Karpas-422 (cell line): ENCODE measurements around the gene CEBPE. TPM values are rescaled to one million over a fixed set of nuclear protein-coding genes. Genes with fewer than 3 reads are reported as not detected.

ENCODE experiments used
- DNase-seq: peaks from one replicate; pipeline ENCODE4 v3.0.0-alpha.2; 2015
- H2AFZ ChIP-seq: fragments of 200-600 bp; sonication (generic); 2 replicates; pipeline ENCODE4 v1.6.1; 2014; ENCODE audit warnings: antibody characterized with exemption, low read length, mixed read lengths
- H3K27ac ChIP-seq: fragments of 200-600 bp; sonication (generic); 2 replicates; pipeline ENCODE4 v1.5.1; 2014; ENCODE audit warnings: mild to moderate bottlenecking, low read length, moderate library complexity
- H3K27me3 ChIP-seq: fragments of 200-600 bp; sonication (generic); 2 replicates; pipeline ENCODE4 v1.6.1; 2014; ENCODE audit warnings: low read length, mixed read lengths
- H3K36me3 ChIP-seq: fragments of 200-600 bp; sonication (generic); 2 replicates; pipeline ENCODE4 v1.6.1; 2014; ENCODE audit warnings: low read length, mixed read lengths; ENCODE audit not compliant: insufficient read depth
- H3K4me1 ChIP-seq: fragments of 200-600 bp; sonication (generic); 2 replicates; pipeline ENCODE4 v1.6.1; 2014; ENCODE audit warnings: mild to moderate bottlenecking, low read length, mixed read lengths
- H3K4me2 ChIP-seq: fragments of 200-600 bp; sonication (generic); 2 replicates; pipeline ENCODE4 v1.6.1; 2014; ENCODE audit warnings: low read length, low read depth, mild to moderate bottlenecking; ENCODE audit not compliant: poor library complexity, severe bottlenecking
- H3K4me3 ChIP-seq: fragments of 200-600 bp; sonication (generic); 2 replicates; pipeline ENCODE4 v1.5.1; 2014; ENCODE audit warnings: mild to moderate bottlenecking, antibody characterized with exemption, low read length, mixed read lengths
- H3K79me2 ChIP-seq: fragments of 200-600 bp; sonication (generic); 2 replicates; pipeline ENCODE4 v1.6.1; 2014; ENCODE audit warnings: mild to moderate bottlenecking, low read length, mixed read lengths
- H3K9ac ChIP-seq: fragments of 200-600 bp; sonication (generic); 2 replicates; pipeline ENCODE4 v1.6.0; 2014; ENCODE audit warnings: low read length
- H3K9me2 ChIP-seq: fragments of 200-600 bp; sonication (generic), shearing (Covaris generic); replicated peaks from 2 replicates; pipeline ENCODE4 v1.6.0; 2014; ENCODE audit warnings: mild to moderate bottlenecking, low read length, moderate library complexity; ENCODE audit not compliant: insufficient read depth
- H3K9me3 ChIP-seq: fragments of 300-700, 200-600 bp; sonication (generic); 2 replicates; pipeline ENCODE4 v1.6.1; 2014; ENCODE audit warnings: low read length, mixed read lengths
- H4K20me1 ChIP-seq: fragments of 200-600 bp; sonication (generic); 2 replicates; pipeline ENCODE4 v1.6.1; 2014; ENCODE audit warnings: mild to moderate bottlenecking, antibody characterized with exemption, low read length, low read depth; ENCODE audit not compliant: insufficient read depth
- total RNA-seq: library from RNA; depleted of rRNA; stranded (reverse); fragments of >200 nt; shearing (Covaris generic); gene quantifications from 2 replicates; pipeline ENCODE4 v1.2.3, GENCODE V29; 2014; ENCODE audit warnings: low replicate concordance

Gene CEBPE
- total RNA-seq, 1 experiment from 2014 or later, result not detected

GRCh38 chr14:23148591-23149249, 29.7 kb upstream of the CEBPE start:
- Histone ChIP-seq H3K9me3 (no peaks in the 10 kb centered on the region), H3K9me2 (no peaks in the 10 kb centered on the region), H3K4me3 (no peak overlapping the region), H3K9ac (no peak overlapping the region), H3K4me2 (no peak overlapping the region), H2AFZ (no peak overlapping the region), H3K79me2 (no peaks in the 10 kb centered on the region), H3K36me3 (no peaks in the 10 kb centered on the region), H3K27me3 (no peaks in the 10 kb centered on the region; the same call in 1 of the 2 replicates), H4K20me1 (no peaks in the 10 kb centered on the region), H3K4me1 (no peaks in the 10 kb centered on the region), H3K27ac (no peak overlapping the region)
- DNase-seq, result no peak

DNA sequence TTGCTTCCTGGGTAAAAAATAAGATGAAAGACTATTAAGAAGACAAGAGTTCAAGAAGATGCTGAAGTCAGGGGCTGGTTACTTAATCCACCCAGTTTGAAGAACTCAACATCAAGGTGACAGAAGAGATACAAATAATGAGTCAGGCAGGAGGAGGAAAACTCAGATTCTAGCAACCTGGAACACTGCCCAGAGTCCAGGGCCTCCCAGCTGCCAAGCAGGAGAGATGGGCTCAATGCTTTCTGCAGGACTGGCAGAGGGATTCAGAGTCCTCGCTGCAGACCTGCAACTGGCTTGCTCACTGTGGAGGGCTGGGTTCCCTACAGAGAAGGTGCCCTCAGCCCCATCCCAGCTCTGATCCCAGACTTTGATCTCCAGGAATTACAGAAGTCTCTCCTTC, 28.6 kb upstream of the CEBPE start:
- no peak for DNase-seq

GRCh38 chr14:23146980-23147379, 27.9 kb upstream of the CEBPE start:
- Histone ChIP-seq H4K20me1 (no peaks in the 10 kb centered on the region), H3K4me2 (no peak overlapping the region), H3K9me2 (no peaks in the 10 kb centered on the region), H3K27me3 (no peaks in the 10 kb centered on the region), H2AFZ (no peak overlapping the region), H3K9ac (no peak overlapping the region), H3K9me3 (no peaks in the 10 kb centered on the region), H3K4me3 (no peak overlapping the region), H3K79me2 (no peaks in the 10 kb centered on the region), H3K36me3 (no peaks in the 10 kb centered on the region), H3K4me1 (no peaks in the 10 kb centered on the region), H3K27ac (no peak overlapping the region)
- DNase-seq, result no peak

More for the DNA sequence above, 28.6 kb upstream of the CEBPE start:
- no peaks in the 10 kb centered on the region for H3K79me2 ChIP-seq
- no peaks in the 10 kb centered on the region for H3K4me1 ChIP-seq
- H3K9me3 ChIP-seq, result no peaks in the 10 kb centered on the region
- H4K20me1 ChIP-seq, result no peaks in the 10 kb centered on the region
- H3K36me3 ChIP-seq, result no peaks in the 10 kb centered on the region
- H3K4me2 ChIP-seq, result no peak overlapping the region
- H3K27me3 ChIP-seq, result no peaks in the 10 kb centered on the region
- no peaks in the 10 kb centered on the region for H3K9me2 ChIP-seq
- H2AFZ ChIP-seq, result no peak overlapping the region
- H3K4me3 ChIP-seq, result no peak overlapping the region
- no peak overlapping the region for H3K27ac ChIP-seq
- H3K9ac ChIP-seq, result no peak overlapping the region

- H3K4me3 ChIP-seq, result no peak overlapping the region
- no peak for DNase-seq
- H2AFZ ChIP-seq, result no peak overlapping the region
- H3K79me2 ChIP-seq, result no peaks in the 10 kb centered on the region
- no peaks in the 10 kb centered on the region for H3K36me3 ChIP-seq
- no peaks in the 10 kb centered on the region for H3K27me3 ChIP-seq
- H3K9me3 ChIP-seq, result no peaks in the 10 kb centered on the region
- H3K9me2 ChIP-seq, result no peaks in the 10 kb centered on the region
- no peak overlapping the region for H3K27ac ChIP-seq
- no peaks in the 10 kb centered on the region for H4K20me1 ChIP-seq
- H3K4me2 ChIP-seq, result no peak overlapping the region
- no peak overlapping the region for H3K9ac ChIP-seq
- H3K4me1 ChIP-seq, result no peaks in the 10 kb centered on the region
Observed at GRCh38 chr14:23146351-23146910, 27.4 kb upstream of the CEBPE start.

GRCh38 chr14:23145794-23146350, 26.8 kb upstream of the CEBPE start:
- Histone ChIP-seq H3K79me2 (no peaks in the 10 kb centered on the region), H3K9me3 (no peaks in the 10 kb centered on the region), H3K4me1 (no peaks in the 10 kb centered on the region), H3K4me2 (no peak overlapping the region), H3K27me3 (no peaks in the 10 kb centered on the region), H3K4me3 (no peak overlapping the region), H3K9ac (no peak overlapping the region), H2AFZ (no peak overlapping the region), H4K20me1 (no peaks in the 10 kb centered on the region), H3K27ac (no peak overlapping the region), H3K36me3 (no peaks in the 10 kb centered on the region), H3K9me2 (no peaks in the 10 kb centered on the region)
- DNase-seq, result no peak

GRCh38 chr14:23143911-23144310, 24.9 kb upstream of the CEBPE start:
- Histone ChIP-seq H3K36me3 (no peaks in the 10 kb centered on the region), H2AFZ (no peak overlapping the region), H3K4me1 (no peaks in the 10 kb centered on the region)

DNA sequence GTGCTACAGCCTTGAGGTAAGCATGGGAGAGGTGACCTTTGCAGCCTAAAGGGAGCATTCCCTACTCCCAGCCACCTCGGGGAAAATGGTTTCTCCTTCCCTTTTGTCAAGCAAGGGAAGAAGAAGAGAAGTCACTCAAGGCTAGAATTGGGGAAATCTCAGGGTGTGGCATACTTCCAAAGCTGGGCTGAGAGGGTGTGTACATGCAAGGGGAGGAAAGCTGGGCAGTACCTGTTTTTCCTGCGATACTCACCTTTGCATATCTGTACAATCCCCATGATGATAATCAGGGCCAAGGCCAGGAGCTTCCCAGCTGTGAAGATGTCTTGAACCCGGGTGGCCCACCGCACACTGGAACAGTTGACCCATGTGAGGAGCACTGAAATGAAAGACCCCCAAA, 23.8 kb upstream of the CEBPE start:
- Histone ChIP-seq H2AFZ (no peak overlapping the region), H3K4me3 (no peak overlapping the region), H3K9me3 (no peaks in the 10 kb centered on the region), H3K4me1 (no peaks in the 10 kb centered on the region), H4K20me1 (no peaks in the 10 kb centered on the region), H3K9me2 (no peaks in the 10 kb centered on the region), H3K4me2 (no peak overlapping the region), H3K36me3 (no peaks in the 10 kb centered on the region), H3K9ac (no peak overlapping the region), H3K27ac (no peak overlapping the region), H3K27me3 (no peaks in the 10 kb centered on the region), H3K79me2 (no peaks in the 10 kb centered on the region)
- DNase-seq, result no peak

More at GRCh38 chr14:23143911-23144310, 24.9 kb upstream of the CEBPE start:
- Histone ChIP-seq H3K4me3 (no peak overlapping the region), H4K20me1 (no peaks in the 10 kb centered on the region), H3K9ac (no peak overlapping the region), H3K27ac (no peak overlapping the region), H3K9me2 (no peaks in the 10 kb centered on the region), H3K79me2 (no peaks in the 10 kb centered on the region), H3K4me2 (no peak overlapping the region), H3K9me3 (no peaks in the 10 kb centered on the region), H3K27me3 (no peaks in the 10 kb centered on the region)
- no peak for DNase-seq

- no peak for DNase-seq
Observed at GRCh38 chr14:23141706-23142444, 22.8 kb upstream of the CEBPE start.

More at GRCh38 chr14:23141706-23142444, 22.8 kb upstream of the CEBPE start:
- Histone ChIP-seq H2AFZ (no peak overlapping the region), H3K9me2 (no peaks in the 10 kb centered on the region), H3K4me3 (no peak overlapping the region), H3K9ac (no peak overlapping the region), H3K9me3 (no peaks in the 10 kb centered on the region), H3K36me3 (no peaks in the 10 kb centered on the region), H4K20me1 (no peaks in the 10 kb centered on the region), H3K4me2 (no peak overlapping the region), H3K4me1 (no peaks in the 10 kb centered on the region), H3K27me3 (no peaks in the 10 kb centered on the region), H3K79me2 (no peaks in the 10 kb centered on the region), H3K27ac (no peak overlapping the region)
